ENCODE measurements around the gene COQ8B.

COQ8B gene

GRCh38 chr19:40742477-40742876, 25.8 kb upstream of the COQ8B start:
- no peak overlapping the region for H3K27ac ChIP-seq
- TF ChIP-seq, protein P1, sequence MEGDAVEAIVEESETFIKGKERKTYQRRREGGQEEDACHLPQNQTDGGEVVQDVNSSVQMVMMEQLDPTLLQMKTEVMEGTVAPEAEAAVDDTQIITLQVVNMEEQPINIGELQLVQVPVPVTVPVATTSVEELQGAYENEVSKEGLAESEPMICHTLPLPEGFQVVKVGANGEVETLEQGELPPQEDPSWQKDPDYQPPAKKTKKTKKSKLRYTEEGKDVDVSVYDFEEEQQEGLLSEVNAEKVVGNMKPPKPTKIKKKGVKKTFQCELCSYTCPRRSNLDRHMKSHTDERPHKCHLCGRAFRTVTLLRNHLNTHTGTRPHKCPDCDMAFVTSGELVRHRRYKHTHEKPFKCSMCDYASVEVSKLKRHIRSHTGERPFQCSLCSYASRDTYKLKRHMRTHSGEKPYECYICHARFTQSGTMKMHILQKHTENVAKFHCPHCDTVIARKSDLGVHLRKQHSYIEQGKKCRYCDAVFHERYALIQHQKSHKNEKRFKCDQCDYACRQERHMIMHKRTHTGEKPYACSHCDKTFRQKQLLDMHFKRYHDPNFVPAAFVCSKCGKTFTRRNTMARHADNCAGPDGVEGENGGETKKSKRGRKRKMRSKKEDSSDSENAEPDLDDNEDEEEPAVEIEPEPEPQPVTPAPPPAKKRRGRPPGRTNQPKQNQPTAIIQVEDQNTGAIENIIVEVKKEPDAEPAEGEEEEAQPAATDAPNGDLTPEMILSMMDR (IDR thresholded peaks at IDR 0.05), result no peak
- no peak for TF ChIP-seq ZFX (IDR thresholded peaks at IDR 0.05; ENCODE audit: borderline replicate concordance)

DNA sequence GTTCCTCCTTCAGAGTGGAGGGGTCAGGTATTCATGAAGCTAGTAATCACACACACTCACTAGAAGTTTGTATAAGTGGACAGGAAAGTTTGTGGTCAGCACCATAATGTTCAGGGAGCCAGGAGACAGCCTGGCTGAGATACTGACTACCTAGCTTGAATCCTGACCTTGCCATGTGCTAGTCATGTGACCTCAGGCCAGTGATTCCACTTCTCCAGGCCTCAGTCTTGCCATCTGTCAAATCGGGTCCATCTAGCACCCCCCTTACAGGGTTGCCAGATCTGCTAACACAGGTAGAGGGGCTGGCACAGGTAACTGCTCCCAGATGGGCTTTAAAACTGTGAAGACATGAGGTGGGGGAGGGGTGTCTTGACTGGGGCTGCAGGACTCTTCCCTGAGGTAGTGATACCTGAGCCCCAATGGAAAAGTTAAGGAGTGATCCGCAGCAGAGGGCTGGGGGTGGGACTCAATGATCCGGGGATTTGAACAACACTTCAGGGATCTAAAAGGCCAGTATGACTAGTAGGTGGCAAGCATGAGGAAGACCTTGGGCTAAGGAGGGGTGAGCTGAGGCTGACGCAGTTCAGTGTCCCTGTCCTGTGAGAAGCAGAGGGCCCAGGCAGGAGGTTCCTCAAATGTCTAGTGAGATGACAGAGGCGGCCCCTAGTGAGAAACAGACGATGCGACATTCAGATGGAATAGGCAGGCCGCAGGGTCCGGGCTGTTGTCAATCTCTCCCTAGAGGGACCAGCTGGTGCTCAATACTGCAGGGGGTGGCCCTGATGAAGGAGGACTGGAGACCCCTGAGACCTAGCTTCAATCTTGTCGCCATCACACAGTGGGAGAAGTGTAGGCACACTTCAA, 25.1 kb upstream of the COQ8B start:
- H3K27ac ChIP-seq, result peak overlapping the region; percentile 51
- no peak for TF ChIP-seq ZFX (IDR thresholded peaks at IDR 0.05; ENCODE audit: borderline replicate concordance)
- TF ChIP-seq, protein P1 (IDR thresholded peaks at IDR 0.05), result no peak

DNA sequence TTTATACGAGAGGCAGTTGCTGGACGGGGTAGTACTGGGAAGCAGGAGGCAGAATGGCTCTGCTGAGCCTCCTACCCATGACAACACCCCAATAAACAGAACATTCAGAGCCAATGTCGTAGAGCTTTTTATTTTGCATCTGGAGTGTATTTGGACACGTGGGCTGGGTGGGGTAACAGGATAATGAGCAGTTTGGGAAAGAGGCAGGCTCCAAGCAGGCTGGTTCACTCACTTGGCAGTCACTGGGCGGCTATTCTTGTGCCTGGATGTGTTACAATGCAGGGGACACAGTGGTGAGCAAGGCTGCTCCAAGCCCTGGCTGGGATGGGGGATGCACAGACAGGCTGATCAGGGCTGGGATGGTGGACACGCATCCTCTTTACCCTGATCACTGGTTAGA, 24.1 kb upstream of the COQ8B start:
- H3K27ac ChIP-seq, result peak overlapping the region; percentile 51
- TF ChIP-seq ZFX (IDR thresholded peaks at IDR 0.05; ENCODE audit: borderline replicate concordance), result no peak
- TF ChIP-seq, protein P1 (IDR thresholded peaks at IDR 0.05), result no peak

- peak overlapping the region; percentile 51 for H3K27ac ChIP-seq
- TF ChIP-seq ZFX (IDR thresholded peaks at IDR 0.05; ENCODE audit: borderline replicate concordance), result no peak
- TF ChIP-seq, protein P1 (IDR thresholded peaks at IDR 0.05), result no peak
These were observed 23.4 kb upstream of the COQ8B start for GRCh38 chr19:40739871-40740703.

DNA sequence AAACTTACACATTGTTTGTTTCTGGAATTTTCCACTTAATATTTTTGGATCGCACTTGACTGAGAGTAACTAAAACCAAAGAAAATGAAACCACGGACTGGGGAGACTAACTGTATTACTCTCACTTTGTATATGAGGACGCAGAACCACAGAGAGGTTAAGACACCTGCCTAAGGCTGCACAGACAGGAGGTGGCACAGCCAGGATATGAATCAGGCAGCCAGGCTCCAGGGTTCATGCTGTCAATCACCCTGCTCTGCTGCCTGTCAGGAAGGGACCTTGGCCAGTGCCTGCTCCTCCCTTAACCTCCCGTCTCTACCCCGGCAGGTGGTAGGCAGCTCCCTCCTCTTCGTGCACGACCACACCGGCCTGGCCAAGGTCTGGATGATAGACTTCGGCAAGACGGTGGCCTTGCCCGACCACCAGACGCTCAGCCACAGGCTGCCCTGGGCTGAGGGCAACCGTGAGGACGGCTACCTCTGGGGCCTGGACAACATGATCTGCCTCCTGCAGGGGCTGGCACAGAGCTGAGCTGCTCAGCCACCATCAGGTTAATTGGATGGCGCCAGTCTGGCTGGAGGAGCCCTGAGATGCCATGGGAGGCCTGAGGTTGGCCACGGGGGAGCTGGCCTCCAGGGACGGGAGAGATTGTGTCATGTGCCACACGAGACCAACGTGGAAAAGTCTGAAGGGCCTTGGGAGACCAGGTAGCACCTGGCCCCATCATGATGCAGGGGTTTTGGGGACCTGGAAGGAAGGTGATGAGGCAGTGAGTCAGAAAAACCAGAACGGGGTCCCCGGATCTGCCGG, 22.5 kb upstream of the COQ8B start:
- TF ChIP-seq ZFX (IDR thresholded peaks at IDR 0.05; ENCODE audit: borderline replicate concordance), result no peak
- TF ChIP-seq, protein P1 (IDR thresholded peaks at IDR 0.05), result no peak

DNA sequence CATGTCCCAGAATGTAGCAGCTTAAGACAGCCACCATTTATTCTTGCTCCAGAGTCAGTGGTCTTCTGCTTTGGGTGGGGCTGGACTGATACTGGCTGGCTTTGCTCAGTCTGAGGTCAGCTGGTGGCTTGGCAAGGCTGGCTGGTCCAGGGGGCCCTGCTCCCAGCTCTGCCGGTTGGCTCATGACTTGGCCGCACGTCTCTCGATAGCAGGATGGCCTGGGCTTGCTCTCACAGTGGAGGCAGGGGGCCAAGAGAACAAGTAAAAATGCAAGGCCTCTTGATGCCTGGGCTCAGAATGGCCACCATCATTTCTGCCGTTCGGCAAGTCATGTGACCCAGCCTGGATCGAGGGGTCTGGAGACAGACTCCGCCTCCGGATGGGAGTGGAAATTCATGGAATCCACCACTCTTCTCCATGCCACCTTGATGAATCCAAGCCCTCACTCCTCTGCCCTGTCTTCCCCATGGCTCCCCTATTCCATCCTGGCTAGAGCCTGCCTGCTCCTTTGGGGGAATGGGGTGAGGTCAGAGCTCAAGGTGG, 20.5 kb upstream of the COQ8B start:
- no peak overlapping the region for H3K27ac ChIP-seq
- TF ChIP-seq, protein P1 (IDR thresholded peaks at IDR 0.05), result no peak
- TF ChIP-seq ZFX (IDR thresholded peaks at IDR 0.05; ENCODE audit: borderline replicate concordance), result no peak

More for the DNA sequence above, 22.5 kb upstream of the COQ8B start:
- no peak overlapping the region for H3K27ac ChIP-seq
